Measurements from ENCODE around the gene LUZP1.

The LUZP1 gene

GRCh38 chr1:23080885-23081284 is 87.8 kb downstream of the LUZP1 start:
- no peak for DNase-seq

- no peak for DNase-seq
Observed at GRCh38 chr1:23079025-23079424, 89.6 kb downstream of the LUZP1 start.

- DNase-seq = no peak
Observed at GRCh38 chr1:23074012-23074411, 94.6 kb downstream of the LUZP1 start.

GRCh38 chr1:23069675-23070074 is 99.0 kb downstream of the LUZP1 start:
- no peak for DNase-seq

GRCh38 chr1:23069149-23069548 is 99.5 kb downstream of the LUZP1 start:
- DNase-seq = no peak

- no peak for DNase-seq
Observed at GRCh38 chr1:23066075-23066474, 102.6 kb downstream of the LUZP1 start.

- DNase-seq = no peak
Observed at GRCh38 chr1:23065385-23065784, 103.3 kb downstream of the LUZP1 start.

GRCh38 chr1:23062271-23062670 is 106.4 kb downstream of the LUZP1 start:
- DNase-seq = no peak

- DNase-seq = no peak
Observed at GRCh38 chr1:23057301-23057700, 111.4 kb downstream of the LUZP1 start.

GRCh38 chr1:23051290-23051909 is 117.3 kb downstream of the LUZP1 start:
- DNase-seq = no peak

GRCh38 chr1:23050201-23050600 is 118.5 kb downstream of the LUZP1 start:
- no peak for DNase-seq

GRCh38 chr1:23044035-23044434 is 124.6 kb downstream of the LUZP1 start:
- no peak for DNase-seq

- DNase-seq = no peak
Observed at GRCh38 chr1:23040509-23040908, 128.1 kb downstream of the LUZP1 start.

GRCh38 chr1:23039308-23039826 is 129.3 kb downstream of the LUZP1 start:
- no peak for DNase-seq

GRCh38 chr1:23037081-23037740 is 131.4 kb downstream of the LUZP1 start:
- no peak for DNase-seq

- no peak for DNase-seq
Observed at GRCh38 chr1:23035823-23036452, 132.7 kb downstream of the LUZP1 start.

All from stimulated activated naive CD4-positive, alpha-beta T cell (primary cell).